ENCODE results near the gene ZFAND4.
"Not testable (repeated sequence)": the region's sequence is repeated elsewhere in the genome, so short reads cannot be mapped to it uniquely, and the experiment has no call there.

Gene ZFAND4

GRCh38 chr10:45602082-45602730, 70.4 kb downstream of the ZFAND4 start (continued):
- TF ChIP-seq EGR2 (tag by site-specific recombination; IDR thresholded peaks at IDR 0.05; ENCODE audit: low read depth) (no peak), SCRT2 (tag by site-specific recombination; IDR thresholded peaks at IDR 0.05) (no peak), ZNF423 (tag by site-specific recombination; IDR thresholded peaks at IDR 0.05) (no peak), ZNF23 (tag by site-specific recombination; IDR thresholded peaks at IDR 0.05; ENCODE audit: borderline replicate concordance) (no peak), ZNF548 (tag by site-specific recombination; IDR thresholded peaks at IDR 0.05) (no peak), ZNF585B (tag by site-specific recombination; IDR thresholded peaks at IDR 0.05) (no peak), ZNF660 (tag by site-specific recombination; IDR thresholded peaks at IDR 0.05) (no peak)

- H3K4me3 ChIP-seq (ENCODE audit: low read depth, low read length); H3K4me1 ChIP-seq (ENCODE audit: control insufficient read depth, insufficient read depth, low read length); H3K9me3 ChIP-seq (ENCODE audit: control insufficient read depth, insufficient read depth, low read depth, low read length); POLR2A ChIA-PET; H3K27ac ChIP-seq (ENCODE audit: extremely low read depth, low read depth, low read length); H3K36me3 ChIP-seq (ENCODE audit: control insufficient read depth in 2 of 2, insufficient read depth in 1 of 2, low read length in 2 of 2): not testable (repeated sequence)
- CTCF ChIA-PET: interaction anchor here (1.2 kb wide), 1 partner anchor 136 kb away, joined by 3 read pairs; no protein-coding TSS in a partner anchor
These were observed 71.2 kb downstream of the ZFAND4 start for GRCh38 chr10:45601254-45601930.

GRCh38 chr10:45600337-45601253, 72.0 kb downstream of the ZFAND4 start:
- H3K9me3 ChIP-seq (ENCODE audit: control insufficient read depth, insufficient read depth, low read depth, low read length); POLR2A ChIA-PET; H3K36me3 ChIP-seq (ENCODE audit: control insufficient read depth in 2 of 2, insufficient read depth in 1 of 2, low read length in 2 of 2); H3K4me1 ChIP-seq (ENCODE audit: control insufficient read depth, insufficient read depth, low read length); H3K27ac ChIP-seq (ENCODE audit: extremely low read depth, low read depth, low read length); H3K4me3 ChIP-seq (ENCODE audit: low read depth, low read length): not testable (repeated sequence)
- CTCF ChIA-PET: interaction anchor here (1.4 kb wide), 1 partner anchor 136 kb away, joined by 3 read pairs; no protein-coding TSS in a partner anchor

- no peaks in the 10 kb centered on the region for H3K4me1 ChIP-seq (ENCODE audit: control insufficient read depth, insufficient read depth, low read length)
- TF ChIP-seq REST (tag by site-specific recombination; IDR thresholded peaks at IDR 0.05) (no peak), ZXDB (tag by site-specific recombination; IDR thresholded peaks at IDR 0.05) (no peak), SETDB1 (IDR thresholded peaks at IDR 0.05; ENCODE audit: insufficient read length, low read length) (peak; percentile 29)
- H3K27ac ChIP-seq (ENCODE audit: extremely low read depth, low read depth, low read length): no peak overlapping the region
- CTCF ChIA-PET: interaction anchor here (1.4 kb wide), 1 partner anchor 135 kb away, joined by 3 read pairs; no protein-coding TSS in a partner anchor
- H3K4me3 ChIP-seq (ENCODE audit: low read depth, low read length): no peak overlapping the region
- no peaks in the 10 kb centered on the region for H3K36me3 ChIP-seq (ENCODE audit: control insufficient read depth in 2 of 2, insufficient read depth in 1 of 2, low read length in 2 of 2)
- no peaks in the 10 kb centered on the region for H3K9me3 ChIP-seq (ENCODE audit: control insufficient read depth, insufficient read depth, low read depth, low read length)
- POLR2A ChIA-PET: no interaction called here
These were observed 72.9 kb downstream of the ZFAND4 start for GRCh38 chr10:45599646-45600045.

All from HEK293 (cell line).